HepG2 (cell line): ENCODE data around the gene GFER. TPM values are rescaled to one million over a fixed set of nuclear protein-coding genes. Genes with fewer than 3 reads are reported as not detected.

ENCODE experiments used
- ARHGAP35 ChIP-seq: sonication (generic); formaldehyde crosslinking; IDR thresholded peaks from 2 replicates; pipeline ENCODE4 v1.9.0; 2022; ENCODE audit warnings: mild to moderate bottlenecking, inconsistent platforms, moderate library complexity, missing genetic modification reagents, borderline replicate concordance
- GPN1 ChIP-seq: sonication (generic); formaldehyde crosslinking; IDR thresholded peaks from 2 replicates; pipeline ENCODE4 v1.5.1; 2020; ENCODE audit warnings: missing genetic modification reagents, borderline replicate concordance
- HNRNPH1 ChIP-seq: fragments of 200-400 bp; formaldehyde crosslinking; optimal IDR thresholded peaks from 2 replicates; pipeline ENCODE3; 2017; ENCODE audit warnings: mild to moderate bottlenecking, low read depth, low read length
- IRF2 ChIP-seq: IDR thresholded peaks from 2 replicates; pipeline ENCODE4 v1.6.1; 2018; ENCODE audit warnings: missing genetic modification reagents, missing compliant biosample characterization
- RFXAP ChIP-seq: sonication (generic); formaldehyde crosslinking; IDR thresholded peaks from 2 replicates; pipeline ENCODE4 v1.4.0; 2020; ENCODE audit warnings: missing genetic modification reagents, borderline replicate concordance
- SP1 ChIP-seq, 2 experiments: fragments of 450-650 bp in 1 of 2; sonication (generic) in 1 of 2; formaldehyde crosslinking in 1 of 2; IDR thresholded peaks; 2 replicates each; pipeline versions ENCODE4 v1.4.0 to v1.6.1; 2016 to 2020; ENCODE audit warnings: missing genetic modification reagents in 1 of 2
- SRSF1 ChIP-seq: fragments of 200-400 bp; formaldehyde crosslinking; optimal IDR thresholded peaks from 2 replicates; pipeline ENCODE3; 2017; ENCODE audit warnings: mild to moderate bottlenecking, low read depth, low read length, moderate library complexity
- TBX2 ChIP-seq: sonication (generic); formaldehyde crosslinking; IDR thresholded peaks from 2 replicates; pipeline ENCODE4 v1.5.0; 2020; ENCODE audit warnings: missing genetic modification reagents, mild to moderate bottlenecking, borderline replicate concordance
- ZFP90 ChIP-seq: sonication (generic); formaldehyde crosslinking; IDR thresholded peaks from 2 replicates; pipeline ENCODE4 v1.8.0; 2022; ENCODE audit warnings: missing genetic modification reagents, mild to moderate bottlenecking, inconsistent platforms, borderline replicate concordance
- ZNF12 ChIP-seq: sonication (generic); formaldehyde crosslinking; IDR thresholded peaks from 2 replicates; pipeline ENCODE4 v1.5.0; 2020; ENCODE audit warnings: missing genetic modification reagents
- ZNF207 ChIP-seq: fragments of 450-650 bp; IDR thresholded peaks from 2 replicates; pipeline ENCODE4 v1.6.1; 2016; ENCODE audit warnings: antibody characterized with exemption, borderline replicate concordance
- ZNF451 ChIP-seq: sonication (generic); formaldehyde crosslinking; IDR thresholded peaks from 2 replicates; pipeline ENCODE4 v1.5.0; 2020; ENCODE audit warnings: mild to moderate bottlenecking, missing genetic modification reagents
- ZNF512B ChIP-seq: sonication (generic); formaldehyde crosslinking; IDR thresholded peaks from 2 replicates; pipeline ENCODE4 v1.5.1; 2020; ENCODE audit warnings: missing genetic modification reagents, mild to moderate bottlenecking, borderline replicate concordance
- ZNF563 ChIP-seq: sonication (generic); formaldehyde crosslinking; IDR thresholded peaks from 2 replicates; pipeline ENCODE4 v1.8.0; 2022; ENCODE audit warnings: mild to moderate bottlenecking, moderate library complexity, missing genetic modification reagents
- ZNF644 ChIP-seq: IDR thresholded peaks from 2 replicates; pipeline ENCODE4 v1.6.1; 2016; ENCODE audit warnings: low read depth
- ZNF761 ChIP-seq: sonication (generic); formaldehyde crosslinking; conservative IDR thresholded peaks from 2 replicates; pipeline ENCODE4 v1.4.0; 2020; ENCODE audit warnings: mild to moderate bottlenecking, missing genetic modification reagents
- ZNF878 ChIP-seq: sonication (generic); formaldehyde crosslinking; IDR thresholded peaks from 2 replicates; pipeline ENCODE4 v1.8.1; 2023; ENCODE audit warnings: mild to moderate bottlenecking, missing genetic modification reagents, moderate library complexity
- ZSCAN12 ChIP-seq: sonication (generic); formaldehyde crosslinking; IDR thresholded peaks from 2 replicates; pipeline ENCODE4 v1.9.0; 2021; ENCODE audit warnings: mild to moderate bottlenecking, missing genetic modification reagents
- polyA plus RNA-seq, 8 experiments: library from polyadenylated mRNA; depleted of rRNA in 3 of 8; stranded (reverse) in 7 of 8; unstranded in 1 of 8; fragments of >200 nt; fragmentation: Illumina TruSeq in 4 of 8; extraction: Trizol in 4 of 8; gene quantifications; 2 replicates each; pipeline versions ENCODE4 v1.2.1 to v1.2.3, GENCODE V29; 2011 to 2016; ENCODE audit warnings: low read depth in 4 of 8, missing spikeins in 1 of 8, mixed read lengths in 1 of 8; ENCODE audit not compliant: insufficient read depth in 1 of 8
- total RNA-seq, 5 experiments: library from RNA; depleted of rRNA; stranded (reverse); fragments of >200 nt; fragmentation: Illumina TruSeq; extraction: Trizol; gene quantifications; 2 replicates each; pipeline ENCODE4 v1.2.3, GENCODE V29; 2016; ENCODE audit warnings: low read depth in 1 of 5
- TF ChIP-seq, protein P1 (sequence below): sonication (generic); formaldehyde crosslinking; IDR thresholded peaks from 2 replicates; pipeline ENCODE4 v1.8.0; 2023; ENCODE audit warnings: mild to moderate bottlenecking, missing genetic modification reagents
- TF ChIP-seq, protein P2 (sequence below): sonication (generic); formaldehyde crosslinking; IDR thresholded peaks from 2 replicates; pipeline ENCODE4 v1.8.0; 2022; ENCODE audit warnings: mild to moderate bottlenecking, missing genetic modification reagents, moderate library complexity
- TF ChIP-seq, protein P3 (sequence below): sonication (generic); formaldehyde crosslinking; IDR thresholded peaks from 2 replicates; pipeline ENCODE4 v1.8.0; 2022; ENCODE audit warnings: mild to moderate bottlenecking, missing genetic modification reagents

Gene GFER
- total and polyA plus RNA-seq, 2 of the 13 experiments (the other 11 are each of a cell fraction or from before 2014, with no cell fraction given): 28.6 to 71.7 TPM

DNA sequence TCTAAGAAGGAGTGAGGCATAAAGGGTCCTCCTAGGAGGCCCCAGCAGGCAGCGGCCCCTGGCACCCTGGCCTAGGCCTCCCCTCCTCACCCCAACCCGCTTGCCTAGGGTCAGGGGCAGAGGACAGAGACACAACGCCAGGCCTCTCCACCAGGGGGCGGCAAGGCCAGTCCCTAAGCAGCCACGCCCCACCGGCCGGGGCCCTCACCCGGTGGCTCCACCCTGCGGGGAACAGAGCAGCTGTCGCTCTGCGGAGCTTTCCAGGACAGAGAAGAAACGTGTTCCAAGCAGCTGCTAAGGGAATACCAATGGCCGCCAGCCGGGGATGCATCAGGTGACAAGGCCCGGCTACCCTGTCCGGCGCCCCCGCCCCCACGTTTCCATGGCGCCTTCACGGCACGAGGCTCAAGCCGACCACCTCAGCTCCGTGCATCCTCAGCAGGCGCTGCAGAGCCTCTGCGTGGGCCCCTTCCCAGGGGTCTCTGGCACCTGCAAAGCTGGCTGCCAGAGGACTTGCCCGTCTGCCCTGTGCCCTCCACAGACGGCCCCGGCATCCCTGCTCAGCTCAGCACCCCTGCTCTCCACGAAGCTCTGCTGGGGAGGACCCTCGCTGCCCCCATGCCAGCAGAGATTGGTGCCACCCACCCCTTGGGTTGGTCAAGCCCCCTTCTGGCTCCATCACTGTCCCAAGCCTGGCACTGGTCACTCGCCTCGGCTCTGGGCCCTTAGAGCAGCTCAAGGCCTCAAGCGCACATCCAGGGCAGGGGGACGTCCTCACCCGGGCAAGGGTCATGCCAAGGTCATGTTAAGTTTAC, 20.0 kb downstream of the GFER start (continued):
- TF ChIP-seq ZFP90 (CRISPR knock-in tag): peak; percentile 86
- TF ChIP-seq ZSCAN12 (CRISPR knock-in tag): no peak
- no peak for TF ChIP-seq ZNF12 (CRISPR knock-in tag)
- TF ChIP-seq ZNF207: no peak
- TF ChIP-seq, protein P1, sequence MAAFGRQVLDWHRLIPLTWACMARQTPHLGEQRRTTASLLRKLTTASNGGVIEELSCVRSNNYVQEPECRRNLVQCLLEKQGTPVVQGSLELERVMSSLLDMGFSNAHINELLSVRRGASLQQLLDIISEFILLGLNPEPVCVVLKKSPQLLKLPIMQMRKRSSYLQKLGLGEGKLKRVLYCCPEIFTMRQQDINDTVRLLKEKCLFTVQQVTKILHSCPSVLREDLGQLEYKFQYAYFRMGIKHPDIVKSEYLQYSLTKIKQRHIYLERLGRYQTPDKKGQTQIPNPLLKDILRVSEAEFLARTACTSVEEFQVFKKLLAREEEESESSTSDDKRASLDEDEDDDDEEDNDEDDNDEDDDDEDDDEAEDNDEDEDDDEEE (CRISPR knock-in tag): no peak
- no peak for TF ChIP-seq SRSF1
- TF ChIP-seq ZNF451 (CRISPR knock-in tag): 0 out of 2 replicates have a peak, but pooled peaks have one; percentile 24
- TF ChIP-seq ZNF563 (CRISPR knock-in tag): no peak
- TF ChIP-seq, protein P2, sequence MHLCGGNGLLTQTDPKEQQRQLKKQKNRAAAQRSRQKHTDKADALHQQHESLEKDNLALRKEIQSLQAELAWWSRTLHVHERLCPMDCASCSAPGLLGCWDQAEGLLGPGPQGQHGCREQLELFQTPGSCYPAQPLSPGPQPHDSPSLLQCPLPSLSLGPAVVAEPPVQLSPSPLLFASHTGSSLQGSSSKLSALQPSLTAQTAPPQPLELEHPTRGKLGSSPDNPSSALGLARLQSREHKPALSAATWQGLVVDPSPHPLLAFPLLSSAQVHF (CRISPR knock-in tag): no peak
- TF ChIP-seq SP1 (IDR thresholded peaks at IDR 0.05): no peak
- peak; percentile 90 for TF ChIP-seq SP1 (CRISPR knock-in tag; IDR thresholded peaks at IDR 0.05)
- TF ChIP-seq HNRNPH1: peak; percentile 46
- no peak for TF ChIP-seq RFXAP
- TF ChIP-seq GPN1 (CRISPR knock-in tag): no peak
- TF ChIP-seq, protein P3, sequence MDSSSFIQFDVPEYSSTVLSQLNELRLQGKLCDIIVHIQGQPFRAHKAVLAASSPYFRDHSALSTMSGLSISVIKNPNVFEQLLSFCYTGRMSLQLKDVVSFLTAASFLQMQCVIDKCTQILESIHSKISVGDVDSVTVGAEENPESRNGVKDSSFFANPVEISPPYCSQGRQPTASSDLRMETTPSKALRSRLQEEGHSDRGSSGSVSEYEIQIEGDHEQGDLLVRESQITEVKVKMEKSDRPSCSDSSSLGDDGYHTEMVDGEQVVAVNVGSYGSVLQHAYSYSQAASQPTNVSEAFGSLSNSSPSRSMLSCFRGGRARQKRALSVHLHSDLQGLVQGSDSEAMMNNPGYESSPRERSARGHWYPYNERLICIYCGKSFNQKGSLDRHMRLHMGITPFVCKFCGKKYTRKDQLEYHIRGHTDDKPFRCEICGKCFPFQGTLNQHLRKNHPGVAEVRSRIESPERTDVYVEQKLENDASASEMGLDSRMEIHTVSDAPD (CRISPR knock-in tag): no peak
- peak; percentile 82 for TF ChIP-seq IRF2 (CRISPR knock-in tag)
- TF ChIP-seq ZNF644 (CRISPR knock-in tag): no peak
- TF ChIP-seq ZNF878 (CRISPR knock-in tag): no peak
- TF ChIP-seq ZNF512B (CRISPR knock-in tag): no peak
- TF ChIP-seq TBX2 (CRISPR knock-in tag): peak; percentile 46; the same call in 1 of the 2 replicates
- no peak for TF ChIP-seq ZNF761 (CRISPR knock-in tag)
- no peak for TF ChIP-seq ARHGAP35 (CRISPR knock-in tag)
